ENCODE data around the gene PNPLA2.

DNA sequence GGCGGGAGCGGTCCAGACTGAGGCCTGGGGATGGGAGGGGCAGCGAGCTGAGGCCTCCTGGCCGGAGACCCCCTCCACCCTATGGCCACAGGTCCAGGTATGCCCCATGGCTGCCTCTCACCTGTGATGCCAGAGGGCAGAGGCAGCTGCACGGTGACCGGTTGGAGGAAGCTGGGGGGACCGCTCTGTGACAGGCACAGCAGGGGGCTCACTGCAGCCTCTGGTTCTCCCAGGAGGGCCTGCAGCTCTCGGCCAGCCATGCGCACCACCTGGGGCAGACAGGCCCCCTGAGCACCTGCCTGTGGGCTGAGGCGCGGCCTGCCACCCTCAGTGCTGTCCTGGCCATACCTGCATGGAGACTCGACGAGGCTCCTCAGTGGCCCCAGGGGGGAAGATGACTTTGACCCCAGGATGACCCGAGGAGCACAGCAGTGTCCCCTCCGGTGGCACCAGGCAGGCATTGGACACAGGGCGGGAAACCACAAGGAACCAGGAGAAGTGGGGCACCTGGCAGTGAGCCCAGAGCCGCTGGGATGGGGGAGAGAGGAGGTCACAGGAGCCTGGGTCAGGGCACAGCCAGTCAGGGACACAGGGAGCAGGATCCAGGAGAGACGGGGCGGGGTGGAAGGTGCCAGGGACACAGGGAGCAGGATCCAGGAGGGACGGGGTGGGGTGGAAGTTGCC, 17.5 kb upstream of the PNPLA2 start:
- TF ChIP-seq ZFP30 (CRISPR knock-in tag; IDR thresholded peaks at IDR 0.05), result no peak
- TF ChIP-seq TOX (CRISPR knock-in tag; IDR thresholded peaks at IDR 0.05; ENCODE audit: borderline replicate concordance), result no peak
- TF ChIP-seq, protein P1, sequence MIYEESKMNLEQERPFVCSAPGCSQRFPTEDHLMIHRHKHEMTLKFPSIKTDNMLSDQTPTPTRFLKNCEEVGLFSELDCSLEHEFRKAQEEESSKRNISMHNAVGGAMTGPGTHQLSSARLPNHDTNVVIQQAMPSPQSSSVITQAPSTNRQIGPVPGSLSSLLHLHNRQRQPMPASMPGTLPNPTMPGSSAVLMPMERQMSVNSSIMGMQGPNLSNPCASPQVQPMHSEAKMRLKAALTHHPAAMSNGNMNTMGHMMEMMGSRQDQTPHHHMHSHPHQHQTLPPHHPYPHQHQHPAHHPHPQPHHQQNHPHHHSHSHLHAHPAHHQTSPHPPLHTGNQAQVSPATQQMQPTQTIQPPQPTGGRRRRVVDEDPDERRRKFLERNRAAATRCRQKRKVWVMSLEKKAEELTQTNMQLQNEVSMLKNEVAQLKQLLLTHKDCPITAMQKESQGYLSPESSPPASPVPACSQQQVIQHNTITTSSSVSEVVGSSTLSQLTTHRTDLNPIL (CRISPR knock-in tag; IDR thresholded peaks at IDR 0.05; ENCODE audit: low read depth), result no peak
- TF ChIP-seq, protein P2, sequence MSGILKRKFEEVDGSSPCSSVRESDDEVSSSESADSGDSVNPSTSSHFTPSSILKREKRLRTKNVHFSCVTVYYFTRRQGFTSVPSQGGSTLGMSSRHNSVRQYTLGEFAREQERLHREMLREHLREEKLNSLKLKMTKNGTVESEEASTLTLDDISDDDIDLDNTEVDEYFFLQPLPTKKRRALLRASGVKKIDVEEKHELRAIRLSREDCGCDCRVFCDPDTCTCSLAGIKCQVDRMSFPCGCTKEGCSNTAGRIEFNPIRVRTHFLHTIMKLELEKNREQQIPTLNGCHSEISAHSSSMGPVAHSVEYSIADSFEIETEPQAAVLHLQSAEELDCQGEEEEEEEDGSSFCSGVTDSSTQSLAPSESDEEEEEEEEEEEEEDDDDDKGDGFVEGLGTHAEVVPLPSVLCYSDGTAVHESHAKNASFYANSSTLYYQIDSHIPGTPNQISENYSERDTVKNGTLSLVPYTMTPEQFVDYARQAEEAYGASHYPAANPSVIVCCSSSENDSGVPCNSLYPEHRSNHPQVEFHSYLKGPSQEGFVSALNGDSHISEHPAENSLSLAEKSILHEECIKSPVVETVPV (CRISPR knock-in tag; IDR thresholded peaks at IDR 0.05), result no peak
